IPS-18c (cell line): Measurements from ENCODE around the gene RRAS.

Experiments used
- H3K4me3 ChIP-seq: 2 replicates; pipeline ENCODE4 v1.7.0; 2013; ENCODE audit warnings: low read depth, mild to moderate bottlenecking, low read length, moderate library complexity; ENCODE audit not compliant: insufficient read depth
- H3K9me3 ChIP-seq: one replicate; pipeline ENCODE4 v1.6.1; 2013; ENCODE audit warnings: mild to moderate bottlenecking, low read length, moderate library complexity; ENCODE audit not compliant: control insufficient read depth, insufficient read depth

RRAS gene

GRCh38 chr19:49640113-49640898, at the start of gene RRAS:
Gene RRAS, minus strand, starts transcription at chr19:49640143. Its CDS starts 45 bp downstream, at chr19:49640098.
- peak within 1 kb of the TSS; percentile 58 for H3K4me3 ChIP-seq

DNA sequence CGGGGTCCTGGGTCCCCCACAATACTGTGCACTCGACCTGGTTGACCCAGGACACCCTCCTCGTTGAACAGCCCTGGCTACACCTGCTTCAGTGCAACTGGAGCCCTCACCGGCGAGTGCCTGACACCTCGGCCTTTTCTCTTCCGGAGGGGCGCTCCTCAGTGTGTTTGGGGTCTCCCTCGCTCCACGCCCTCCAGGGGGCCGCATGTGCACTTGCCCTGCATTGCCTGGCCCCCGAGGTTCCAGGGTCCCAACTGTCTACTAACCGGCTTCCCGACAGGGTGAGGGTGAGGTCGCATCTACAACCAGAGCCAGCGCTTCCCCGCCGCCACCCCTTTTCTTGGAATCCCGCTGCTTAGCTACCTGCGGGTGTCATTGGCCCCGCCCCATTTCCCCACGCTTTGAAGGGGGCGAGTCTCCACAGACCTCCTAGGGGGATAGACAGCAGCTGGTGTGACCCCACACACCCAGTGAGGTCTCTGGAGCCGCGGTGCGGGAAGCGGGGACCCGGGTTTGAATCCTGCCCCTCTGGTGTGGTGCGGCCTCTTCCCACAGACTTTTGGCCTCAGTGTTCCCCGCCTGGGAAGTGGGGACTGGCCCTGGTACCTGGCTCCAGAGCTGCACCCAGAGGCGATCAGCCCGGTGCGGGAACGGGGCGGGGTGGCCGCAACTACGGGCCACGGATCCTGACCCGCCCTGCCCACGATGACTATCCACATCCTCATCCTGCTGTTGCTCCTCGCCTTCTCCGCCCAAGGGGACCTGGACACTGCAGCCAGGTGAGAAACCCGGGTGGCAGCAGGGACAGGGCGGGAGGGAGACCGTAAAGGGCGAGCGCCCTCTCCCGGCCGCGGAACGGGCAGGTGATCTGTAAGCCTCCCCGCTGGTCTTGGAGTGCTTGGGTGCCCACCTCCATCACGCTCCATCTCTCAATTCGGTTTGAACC, 49.5 kb upstream of the RRAS start, which contains the start of gene ADM5:
ADM5 (plus strand) TSS at position 462 of the 946 bp plus-strand sequence; CDS start at position 706, 244 bp downstream.
- Histone ChIP-seq H3K4me3 (peak within 1 kb of the TSS; percentile 85), H3K9me3 (peaks cover 2% of the 10 kb centered on the region)

More at GRCh38 chr19:49640113-49640898, at the start of gene RRAS:
- H3K9me3 ChIP-seq, result no peaks in the 10 kb centered on the region

DNA sequence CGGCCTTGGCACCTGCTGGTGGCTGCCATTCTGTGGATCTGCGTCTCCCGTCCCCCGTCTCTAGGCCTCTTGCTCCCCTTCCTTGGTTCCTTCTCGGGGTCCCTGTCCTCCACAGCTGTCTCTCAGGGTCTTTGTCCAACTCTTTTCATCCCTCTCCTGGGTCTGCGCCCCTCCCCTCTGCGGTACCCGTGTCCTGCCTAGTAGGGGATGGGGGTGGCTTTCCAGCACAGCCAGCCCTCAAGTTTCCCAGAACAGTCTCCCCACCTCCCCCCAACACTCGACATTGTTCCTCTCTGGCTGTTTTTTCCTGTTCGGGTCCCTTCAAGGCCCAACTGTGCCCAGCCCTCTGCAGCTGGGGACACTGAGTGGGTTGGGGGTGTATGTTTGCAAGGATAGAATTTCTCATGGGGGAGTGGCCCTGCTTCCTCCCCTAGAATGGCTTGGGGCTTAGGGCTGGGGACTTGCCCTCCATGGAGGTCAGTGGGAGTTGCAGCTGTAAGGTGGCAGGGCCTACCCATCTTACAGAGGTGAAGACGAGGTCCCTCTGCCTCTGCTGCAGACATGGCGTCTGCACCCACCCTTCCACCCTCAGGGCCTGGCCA, 48.7 kb upstream of the RRAS start:
- H3K4me3 ChIP-seq, result no peak overlapping the region; the same call in 1 of the 2 replicates
- peaks cover 2% of the 10 kb centered on the region for H3K9me3 ChIP-seq

DNA sequence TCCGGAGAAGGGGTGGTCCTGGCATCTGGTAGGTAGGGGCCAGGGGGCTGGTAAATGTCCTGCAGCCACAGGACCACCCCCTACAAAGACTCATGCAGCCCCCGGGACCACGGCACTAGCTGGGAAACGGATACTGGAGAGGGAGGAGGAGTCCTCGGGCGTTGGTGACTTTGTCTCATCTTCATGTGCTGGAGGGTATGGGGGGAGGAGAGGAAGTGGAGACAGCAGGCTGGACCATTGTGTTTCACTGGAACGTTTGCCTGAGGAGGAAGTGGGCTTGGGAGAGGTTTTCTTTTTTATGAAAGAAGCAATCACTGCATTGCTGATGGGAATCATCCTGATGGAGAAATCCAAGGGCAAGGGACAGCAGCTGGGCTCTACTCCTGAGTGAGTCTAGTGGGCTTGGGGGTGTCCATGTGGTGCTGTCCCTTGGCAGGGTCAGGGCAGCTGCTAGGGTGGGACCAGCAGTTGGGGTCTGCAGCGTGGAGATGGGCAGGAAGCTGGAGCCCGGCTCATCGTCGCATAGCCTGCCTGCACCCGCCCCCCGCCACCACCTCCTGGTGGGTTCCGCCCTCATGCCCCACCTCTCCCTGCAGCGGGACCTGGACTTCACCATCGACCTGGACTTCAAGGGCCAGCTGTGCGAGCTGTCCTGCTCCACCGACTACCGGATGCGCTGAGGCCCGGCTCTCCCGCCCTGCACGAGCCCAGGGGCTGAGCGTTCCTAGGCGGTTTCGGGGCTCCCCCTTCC, 47.8 kb upstream of the RRAS start:
- peaks cover 2% of the 10 kb centered on the region for H3K9me3 ChIP-seq
- H3K4me3 ChIP-seq, result no peak overlapping the region

DNA sequence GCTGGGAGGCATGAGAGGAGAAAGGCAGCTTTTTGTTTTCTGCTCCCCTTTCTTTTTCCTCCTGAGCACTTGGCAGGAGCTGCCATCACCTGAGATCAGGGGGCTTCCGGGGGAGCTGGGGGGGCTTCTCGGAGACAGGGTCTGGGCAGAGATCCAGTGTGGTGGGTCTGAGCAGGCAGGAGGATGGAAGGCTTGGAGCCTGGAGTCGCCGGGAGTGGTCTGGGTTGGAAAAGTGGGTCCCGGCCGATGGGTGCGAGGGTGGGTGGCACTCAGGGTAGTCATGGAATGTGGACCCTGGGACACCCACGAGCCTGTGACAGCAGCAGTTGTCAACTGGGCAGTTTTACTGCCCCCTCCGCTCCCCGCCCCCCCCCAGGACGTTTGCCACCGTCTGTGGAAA, 47.2 kb upstream of the RRAS start:
- peaks cover 2% of the 10 kb centered on the region for H3K9me3 ChIP-seq
- no peak overlapping the region for H3K4me3 ChIP-seq

DNA sequence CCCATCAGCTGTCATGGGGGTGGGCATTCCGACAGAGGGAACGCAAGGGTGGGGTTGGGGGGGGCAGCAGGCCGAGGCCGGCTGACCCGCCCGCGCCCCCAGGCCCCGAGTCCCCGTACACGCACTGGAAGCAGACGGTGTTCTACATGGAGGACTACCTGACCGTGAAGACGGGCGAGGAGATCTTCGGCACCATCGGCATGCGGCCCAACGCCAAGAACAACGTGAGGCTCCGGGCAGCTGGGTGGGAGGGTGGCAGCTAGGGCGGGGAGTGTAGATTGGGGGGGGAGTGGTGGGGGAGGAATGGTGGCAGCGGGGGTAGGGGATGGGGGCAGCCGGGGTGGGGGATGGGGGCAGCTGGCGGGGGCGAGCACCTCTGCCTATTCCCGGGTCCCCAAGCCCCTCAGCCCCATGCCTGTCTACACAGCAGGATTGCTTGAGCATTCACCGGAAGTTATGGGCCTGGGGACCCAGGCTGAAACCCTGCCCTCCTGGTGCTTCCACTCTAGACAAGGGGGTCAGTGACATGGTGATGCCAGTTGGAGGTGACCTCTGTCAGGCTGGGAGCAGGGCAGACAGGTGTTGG, 46.7 kb upstream of the RRAS start:
- Histone ChIP-seq H3K4me3 (no peak overlapping the region; the same call in 1 of the 2 replicates), H3K9me3 (peaks cover 2% of the 10 kb centered on the region)

GRCh38 chr19:49685845-49686332, 45.9 kb upstream of the RRAS start:
- Histone ChIP-seq H3K9me3 (peaks cover 2% of the 10 kb centered on the region), H3K4me3 (no peak overlapping the region)

GRCh38 chr19:49684983-49685553, 45.1 kb upstream of the RRAS start:
- Histone ChIP-seq H3K4me3 (no peak overlapping the region), H3K9me3 (peaks cover 2% of the 10 kb centered on the region)

DNA sequence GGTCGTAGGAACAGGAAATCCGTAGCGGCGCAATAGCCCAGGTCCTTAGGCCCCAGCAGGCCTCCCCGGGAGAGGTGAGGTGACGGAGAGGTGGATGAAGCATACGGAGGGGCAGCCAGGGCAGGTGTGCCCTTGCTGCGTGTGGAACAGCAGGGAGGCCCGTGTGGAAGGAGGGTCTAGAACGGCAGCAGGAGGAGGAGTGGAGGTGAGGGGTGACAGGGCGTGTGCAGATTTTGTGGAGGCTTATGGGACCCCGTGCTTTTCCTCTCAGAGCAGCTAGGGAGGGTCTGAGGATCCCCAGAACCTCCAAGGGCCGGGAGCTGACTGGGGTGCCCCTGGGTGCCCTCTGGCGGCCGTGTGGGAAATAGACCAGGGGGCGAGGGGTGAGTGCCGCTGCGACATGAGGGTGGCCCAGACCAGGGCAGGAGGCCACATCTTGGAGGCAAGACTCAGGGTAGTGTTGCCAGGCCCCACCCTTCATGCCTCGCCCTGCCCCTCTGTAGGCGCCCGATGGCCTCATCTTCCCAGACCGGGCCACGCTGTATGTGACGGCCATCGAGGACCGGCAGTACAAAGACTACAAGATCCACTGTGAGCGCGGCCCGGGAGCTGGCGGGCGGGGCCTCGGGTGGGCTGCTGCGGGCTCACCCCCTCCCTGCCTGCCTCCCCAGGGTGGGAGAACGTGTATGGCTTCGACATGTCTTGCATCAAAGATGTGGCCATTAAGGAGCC, 44.5 kb upstream of the RRAS start:
- H3K4me3 ChIP-seq, result no peak overlapping the region
- peaks cover 2% of the 10 kb centered on the region for H3K9me3 ChIP-seq

DNA sequence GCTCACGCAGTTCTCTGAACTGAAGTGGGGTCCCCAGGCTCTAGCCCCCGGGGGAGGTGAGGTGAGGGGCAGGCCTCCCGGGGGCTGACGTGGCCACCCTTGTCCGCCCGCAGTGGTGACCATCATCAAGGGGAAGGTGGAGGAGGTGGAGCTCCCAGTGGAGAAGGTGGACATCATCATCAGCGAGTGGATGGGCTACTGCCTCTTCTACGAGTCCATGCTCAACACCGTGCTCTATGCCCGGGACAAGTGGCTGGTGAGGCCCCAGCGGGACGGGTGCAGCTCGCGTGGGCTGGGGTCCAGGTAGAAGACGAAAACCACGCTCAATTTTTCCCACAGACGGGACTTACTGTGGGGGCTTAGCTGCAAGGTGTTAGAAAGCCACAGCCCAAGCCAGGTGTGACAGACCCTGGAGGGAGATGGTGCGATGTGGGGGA, 43.9 kb upstream of the RRAS start:
- Histone ChIP-seq H3K9me3 (no peaks in the 10 kb centered on the region), H3K4me3 (no peak overlapping the region)

- no peak overlapping the region for H3K4me3 ChIP-seq
- H3K9me3 ChIP-seq, result peaks cover 2% of the 10 kb centered on the region
Observed at GRCh38 chr19:49682274-49682673, 42.3 kb upstream of the RRAS start.

DNA sequence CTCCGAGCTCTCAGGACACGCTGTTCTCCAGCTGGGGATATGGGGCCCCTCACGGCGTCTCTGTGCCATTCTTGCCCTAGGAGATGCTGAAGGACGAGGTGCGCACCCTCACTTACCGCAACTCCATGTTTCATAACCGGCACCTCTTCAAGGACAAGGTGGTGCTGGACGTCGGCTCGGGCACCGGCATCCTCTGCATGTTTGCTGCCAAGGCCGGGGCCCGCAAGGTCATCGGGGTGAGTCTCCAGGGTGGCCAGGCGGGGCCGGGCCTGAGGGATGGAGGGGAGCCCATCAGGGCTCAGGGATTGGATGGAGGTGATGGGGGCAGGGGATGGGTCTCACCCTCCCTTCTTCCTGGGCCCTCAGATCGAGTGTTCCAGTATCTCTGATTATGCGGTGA, 41.9 kb upstream of the RRAS start:
- H3K4me3 ChIP-seq, result no peak overlapping the region
- peaks cover 2% of the 10 kb centered on the region for H3K9me3 ChIP-seq

DNA sequence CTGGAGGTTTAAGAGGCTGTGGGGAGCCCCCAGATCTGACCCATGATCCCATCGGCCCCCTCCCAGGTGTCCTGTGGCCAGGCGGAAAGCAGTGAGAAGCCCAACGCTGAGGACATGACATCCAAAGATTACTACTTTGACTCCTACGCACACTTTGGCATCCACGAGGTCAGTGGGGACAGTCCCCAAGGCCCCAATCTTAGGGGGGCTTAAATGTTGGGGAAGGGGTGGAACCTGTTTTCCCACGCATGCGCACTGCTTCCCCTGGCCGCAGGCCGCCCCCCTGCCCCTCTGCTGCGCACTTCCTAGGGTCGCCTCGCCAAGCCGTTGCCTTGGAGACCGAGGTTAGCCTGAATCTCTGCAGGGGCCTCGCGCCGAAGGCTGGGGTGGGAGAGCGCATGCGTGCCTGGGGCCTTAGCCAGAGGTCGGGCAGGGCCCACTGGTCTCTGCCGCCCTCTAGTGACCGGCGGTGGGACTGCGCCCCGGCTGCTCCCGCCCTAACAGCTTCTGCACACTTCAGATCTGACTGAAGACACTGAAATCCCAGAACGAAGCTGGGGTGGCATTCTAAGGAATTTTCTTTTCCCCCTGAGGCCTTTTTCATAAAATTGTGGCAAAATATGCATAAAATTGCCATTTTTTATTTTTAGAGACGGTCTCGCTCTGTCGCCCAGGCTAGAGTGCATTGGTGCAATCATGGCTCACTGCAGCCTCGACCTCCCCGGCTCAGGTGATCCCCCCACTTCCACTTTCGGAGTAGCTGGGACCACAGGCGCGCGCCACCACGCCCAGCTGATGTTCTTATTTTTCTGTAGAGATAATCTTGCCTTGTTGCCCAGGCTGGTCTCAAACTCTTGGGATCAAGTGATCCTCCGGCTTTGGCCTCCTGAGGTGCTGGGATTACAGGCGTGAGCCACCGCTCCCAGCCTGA, 40.7 kb upstream of the RRAS start:
- peaks cover 2% of the 10 kb centered on the region for H3K9me3 ChIP-seq
- H3K4me3 ChIP-seq, result no peak overlapping the region

DNA sequence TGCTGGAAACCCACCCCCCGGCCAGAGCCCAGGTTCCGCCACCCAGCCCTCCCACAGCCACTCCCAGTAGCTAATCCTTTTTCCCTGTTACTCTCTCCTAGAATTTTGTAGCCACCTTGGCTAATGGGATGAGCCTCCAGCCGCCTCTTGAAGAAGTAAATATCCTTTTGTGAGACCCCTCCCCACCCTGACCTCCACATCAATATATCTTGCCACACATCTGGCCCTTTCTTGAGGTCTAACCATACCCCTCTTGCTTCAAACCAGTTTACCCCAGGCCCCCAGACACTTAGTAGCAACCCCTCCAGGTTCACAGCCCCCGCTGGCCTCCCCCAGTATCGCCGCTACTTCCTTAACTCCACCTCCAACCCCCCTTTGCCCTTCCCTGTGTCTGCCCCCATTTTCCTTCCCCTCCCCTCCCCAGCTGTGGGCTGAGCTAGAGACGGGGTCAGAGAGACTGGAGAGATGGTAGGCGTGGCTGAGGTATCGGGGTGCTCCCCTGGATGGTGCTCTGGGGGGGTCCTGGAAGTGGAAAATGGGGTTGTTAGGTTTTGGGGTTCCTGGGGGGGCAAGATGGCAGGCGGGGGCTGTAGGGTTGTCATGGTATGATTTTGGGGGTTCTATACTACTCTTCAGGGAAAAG, 39.9 kb upstream of the RRAS start:
- Histone ChIP-seq H3K9me3 (peaks cover 2% of the 10 kb centered on the region), H3K4me3 (0 out of 2 replicates have a peak overlapping the region, but pooled peaks have one; percentile 24)
